ENCODE data around the gene HOXC12.

GRCh38 chr12:53964315-53964713 is 9.6 kb downstream of the HOXC12 start:
- TF ChIP-seq CTCF (IDR thresholded peaks at IDR 0.05; ENCODE audit: low read length) = no peak
- TF ChIP-seq EZH2 (IDR thresholded peaks at IDR 0.05; ENCODE audit: borderline replicate concordance, low read length) = no peak

Measured in OCI-LY1 (cell line).